Measurements from ENCODE around the gene KCNN4.

Gene KCNN4

DNA sequence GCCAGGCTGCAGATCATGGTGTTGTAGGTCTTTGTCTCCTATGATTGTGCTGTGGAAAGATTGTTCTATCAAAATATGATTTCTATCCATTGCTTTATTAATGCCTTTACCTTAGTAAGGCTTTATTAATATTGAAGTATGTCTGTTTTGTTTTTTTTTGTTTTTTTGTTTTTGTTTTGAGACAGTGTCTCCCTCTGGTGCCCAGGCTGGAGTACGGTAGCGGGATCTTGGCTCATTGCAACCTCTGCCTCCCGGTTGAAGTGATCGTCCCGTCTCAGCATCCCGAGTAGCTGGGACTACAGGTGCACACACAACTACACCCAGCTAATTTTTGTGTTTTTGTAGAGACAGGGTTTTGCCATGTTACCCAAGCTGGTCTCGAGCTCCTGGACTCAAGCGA lies 57.2 kb downstream of the KCNN4 start:
- no peak overlapping the region for H3K4me2 ChIP-seq (ENCODE audit: insufficient read depth, low read length)
- no peaks in the 10 kb centered on the region for H3K9me3 ChIP-seq (ENCODE audit: insufficient read depth, low read length, severe bottlenecking)
- no peak overlapping the region for H3K4me3 ChIP-seq (ENCODE audit: low read depth in 1 of 2, low read length in 2 of 2)
- ATAC-seq (ENCODE audit: insufficient read depth, low read depth) (no peak), DNase-seq (no peak)
- H3K79me2 ChIP-seq (ENCODE audit: insufficient read depth, low read length), result no peaks in the 10 kb centered on the region
- no peaks in the 10 kb centered on the region for H3K27me3 ChIP-seq (ENCODE audit: insufficient read depth, low read length, poor library complexity)
- H3K9ac ChIP-seq (ENCODE audit: low read depth, low read length), result no peak overlapping the region
- no peak overlapping the region for H2AFZ ChIP-seq (ENCODE audit: low read depth, low read length)
- TF ChIP-seq, protein P1, sequence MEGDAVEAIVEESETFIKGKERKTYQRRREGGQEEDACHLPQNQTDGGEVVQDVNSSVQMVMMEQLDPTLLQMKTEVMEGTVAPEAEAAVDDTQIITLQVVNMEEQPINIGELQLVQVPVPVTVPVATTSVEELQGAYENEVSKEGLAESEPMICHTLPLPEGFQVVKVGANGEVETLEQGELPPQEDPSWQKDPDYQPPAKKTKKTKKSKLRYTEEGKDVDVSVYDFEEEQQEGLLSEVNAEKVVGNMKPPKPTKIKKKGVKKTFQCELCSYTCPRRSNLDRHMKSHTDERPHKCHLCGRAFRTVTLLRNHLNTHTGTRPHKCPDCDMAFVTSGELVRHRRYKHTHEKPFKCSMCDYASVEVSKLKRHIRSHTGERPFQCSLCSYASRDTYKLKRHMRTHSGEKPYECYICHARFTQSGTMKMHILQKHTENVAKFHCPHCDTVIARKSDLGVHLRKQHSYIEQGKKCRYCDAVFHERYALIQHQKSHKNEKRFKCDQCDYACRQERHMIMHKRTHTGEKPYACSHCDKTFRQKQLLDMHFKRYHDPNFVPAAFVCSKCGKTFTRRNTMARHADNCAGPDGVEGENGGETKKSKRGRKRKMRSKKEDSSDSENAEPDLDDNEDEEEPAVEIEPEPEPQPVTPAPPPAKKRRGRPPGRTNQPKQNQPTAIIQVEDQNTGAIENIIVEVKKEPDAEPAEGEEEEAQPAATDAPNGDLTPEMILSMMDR (IDR thresholded peaks at IDR 0.05; ENCODE audit: borderline replicate concordance, extremely low read depth, low read length, poor library complexity, severe bottlenecking), result peak; percentile 49
- TF ChIP-seq EZH2 (IDR thresholded peaks at IDR 0.05; ENCODE audit: borderline replicate concordance, low read depth, low read length, severe bottlenecking), result no peak
- no peaks in the 10 kb centered on the region; the same call in 1 of the 2 replicates for H4K20me1 ChIP-seq (ENCODE audit: insufficient read depth, low read length)
- no peaks in the 10 kb centered on the region for H3K4me1 ChIP-seq (ENCODE audit: insufficient read depth, low read length)
- H3K27ac ChIP-seq (ENCODE audit: low read length), result no peak overlapping the region
- H3K36me3 ChIP-seq (ENCODE audit: insufficient read depth, low read length), result peaks cover 3% of the 10 kb centered on the region

DNA sequence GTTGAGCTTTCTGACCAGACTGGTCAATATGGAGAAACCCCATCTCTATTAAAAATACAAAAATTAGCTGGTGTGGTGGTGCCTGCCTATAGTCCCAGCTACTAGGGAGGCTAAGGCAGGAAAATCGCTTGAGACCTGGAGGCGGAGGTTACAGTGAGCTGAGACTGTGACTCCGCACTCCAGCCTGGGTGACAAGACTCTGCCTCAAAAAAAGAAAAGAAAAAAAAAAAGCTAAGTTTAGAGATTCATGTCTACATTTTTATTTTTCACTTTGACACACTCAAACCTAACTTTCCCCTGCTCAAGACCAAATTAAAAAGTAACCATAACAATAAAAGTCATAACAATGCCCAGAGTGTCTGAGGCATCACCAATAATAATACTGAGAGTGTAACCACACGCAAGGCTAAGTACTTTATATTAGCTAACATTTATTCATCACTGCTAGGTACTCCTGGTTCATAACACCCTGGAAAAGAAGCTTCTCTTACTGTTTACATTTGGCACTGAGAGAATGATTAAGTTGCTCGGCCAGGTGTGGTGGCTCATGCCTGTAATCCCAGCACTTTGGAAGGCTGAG lies 59.2 kb downstream of the KCNN4 start:
- H2AFZ ChIP-seq (ENCODE audit: low read depth, low read length), result no peak overlapping the region
- ATAC-seq (ENCODE audit: insufficient read depth, low read depth), result no peak
- DNase-seq, result no peak
- no peaks in the 10 kb centered on the region for H3K79me2 ChIP-seq (ENCODE audit: insufficient read depth, low read length)
- H3K4me2 ChIP-seq (ENCODE audit: insufficient read depth, low read length), result no peak overlapping the region
- H3K27ac ChIP-seq (ENCODE audit: low read length), result no peak overlapping the region
- no peaks in the 10 kb centered on the region for H3K36me3 ChIP-seq (ENCODE audit: insufficient read depth, low read length)
- H3K9ac ChIP-seq (ENCODE audit: low read depth, low read length), result no peak overlapping the region
- no peak for TF ChIP-seq EZH2 (IDR thresholded peaks at IDR 0.05; ENCODE audit: borderline replicate concordance, low read depth, low read length, severe bottlenecking)
- TF ChIP-seq, protein P1 (IDR thresholded peaks at IDR 0.05; ENCODE audit: borderline replicate concordance, extremely low read depth, low read length, poor library complexity, severe bottlenecking), result no peak
- H3K27me3 ChIP-seq (ENCODE audit: insufficient read depth, low read length, poor library complexity), result no peaks in the 10 kb centered on the region
- no peaks in the 10 kb centered on the region for H3K4me1 ChIP-seq (ENCODE audit: insufficient read depth, low read length)
- no peaks in the 10 kb centered on the region; the same call in 1 of the 2 replicates for H4K20me1 ChIP-seq (ENCODE audit: insufficient read depth, low read length)
- no peaks in the 10 kb centered on the region for H3K9me3 ChIP-seq (ENCODE audit: insufficient read depth, low read length, severe bottlenecking)
- H3K4me3 ChIP-seq (ENCODE audit: low read depth in 1 of 2, low read length in 2 of 2), result no peak overlapping the region

GRCh38 chr19:43720936-43721335 lies 59.8 kb downstream of the KCNN4 start:
- TF ChIP-seq, protein P1 (IDR thresholded peaks at IDR 0.05; ENCODE audit: borderline replicate concordance, extremely low read depth, low read length, poor library complexity, severe bottlenecking), result no peak
- TF ChIP-seq EZH2 (IDR thresholded peaks at IDR 0.05; ENCODE audit: borderline replicate concordance, low read depth, low read length, severe bottlenecking), result no peak
- no peak overlapping the region for H3K4me2 ChIP-seq (ENCODE audit: insufficient read depth, low read length)
- H3K27ac ChIP-seq (ENCODE audit: low read length), result no peak overlapping the region
- H3K9ac ChIP-seq (ENCODE audit: low read depth, low read length), result no peak overlapping the region
- no peaks in the 10 kb centered on the region for H3K36me3 ChIP-seq (ENCODE audit: insufficient read depth, low read length)
- no peak overlapping the region for H2AFZ ChIP-seq (ENCODE audit: low read depth, low read length)
- no peaks in the 10 kb centered on the region for H3K27me3 ChIP-seq (ENCODE audit: insufficient read depth, low read length, poor library complexity)
- no peaks in the 10 kb centered on the region for H3K79me2 ChIP-seq (ENCODE audit: insufficient read depth, low read length)
- no peaks in the 10 kb centered on the region for H3K9me3 ChIP-seq (ENCODE audit: insufficient read depth, low read length, severe bottlenecking)
- no peaks in the 10 kb centered on the region; the same call in 1 of the 2 replicates for H4K20me1 ChIP-seq (ENCODE audit: insufficient read depth, low read length)
- H3K4me3 ChIP-seq (ENCODE audit: low read depth in 1 of 2, low read length in 2 of 2), result no peak overlapping the region
- no peaks in the 10 kb centered on the region for H3K4me1 ChIP-seq (ENCODE audit: insufficient read depth, low read length)
- ATAC-seq (ENCODE audit: insufficient read depth, low read depth) (no peak), DNase-seq (no peak)

Data from DND-41 (cell line).